SJSA1 (cell line): Measurements from ENCODE around the gene NUBP1. TPM values are rescaled to one million over a fixed set of nuclear protein-coding genes. Genes with fewer than 3 reads are reported as not detected.

Source experiments
- total RNA-seq: library from RNA; depleted of rRNA; stranded (reverse); fragments of >200 nt; shearing (Covaris generic); gene quantifications from 2 replicates; pipeline ENCODE4 v1.2.3, GENCODE V29; 2014; rRNA removed

Gene NUBP1
- total RNA-seq, 1 experiment from 2014 or later, result 42.8 TPM

Other genes starting within 250 kb of the NUBP1 start
- 9.4 and 9.8 TPM in 2 replicates for gene EMP2, start 163.2 kb upstream of the NUBP1 start, total RNA-seq
- not detected in 2 replicates for gene TEKT5, start 48.9 kb upstream of the NUBP1 start, total RNA-seq
- not detected in 2 replicates for gene TVP23A, start 75.0 kb downstream of the NUBP1 start, total RNA-seq
- 0.08 TPM in 1 of 2 replicates, not detected in the other for gene CIITA, start 133.4 kb downstream of the NUBP1 start, total RNA-seq
- gene DEXI, start 198.6 kb downstream of the NUBP1 start, total RNA-seq, result 43.5 and 48.5 TPM in 2 replicates
- gene CLEC16A, start 200.7 kb downstream of the NUBP1 start, total RNA-seq, result 14.8 and 19.1 TPM in 2 replicates